SH-SY5Y (cell line): ENCODE results near the gene TCF25.

Experiments used
- GATA2 ChIP-seq: IDR thresholded peaks from 2 replicates; pipeline ENCODE4 v1.6.1; 2011; ENCODE audit warnings: mild to moderate bottlenecking, low read depth, low read length
- GATA3 ChIP-seq: IDR thresholded peaks from 2 replicates; pipeline ENCODE4 v1.6.1; 2011; ENCODE audit warnings: low read depth, mild to moderate bottlenecking, low read length, moderate library complexity

DNA sequence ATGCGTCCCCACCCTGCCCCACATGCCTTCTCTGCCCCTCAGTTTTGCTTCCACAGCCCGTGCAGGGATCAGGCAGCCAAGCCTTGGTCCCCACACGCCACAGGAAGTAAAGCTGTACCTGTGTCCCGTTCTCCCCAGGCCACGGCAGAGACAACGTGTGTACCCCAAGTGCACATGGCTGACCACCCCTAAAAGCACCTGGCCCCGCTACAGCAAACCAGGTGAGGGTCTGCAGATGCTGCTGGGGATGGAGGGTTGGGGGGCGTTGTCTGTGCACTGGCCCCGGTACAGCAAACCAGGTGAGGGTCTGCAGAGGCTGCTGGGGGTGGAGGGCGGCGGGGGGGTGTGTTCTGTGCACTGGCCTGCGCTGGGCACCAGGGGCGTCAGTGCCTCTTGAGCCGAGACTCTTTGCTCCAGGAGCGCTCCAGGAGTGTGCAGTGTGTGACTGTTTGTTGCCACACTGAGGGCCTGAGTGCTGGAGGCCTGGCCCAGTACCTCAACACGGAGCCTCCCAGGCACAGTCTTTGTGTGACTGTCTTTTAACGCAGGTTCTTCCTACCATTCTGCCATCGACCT, 18.8 kb downstream of the TCF25 start:
- TF ChIP-seq GATA2 (no peak), GATA3 (no peak)
